Skin of body (tissue), 2 donors: Measurements from ENCODE around the gene REEP1. TPM values are rescaled to one million over a fixed set of nuclear protein-coding genes. Genes with fewer than 3 reads are reported as not detected.
"Not testable (repeated sequence)": the region's sequence is repeated elsewhere in the genome, so short reads cannot be mapped to it uniquely, and the experiment has no call there.

Source experiments
- DNase-seq: peaks from one replicate; lab custom pipeline; 2025; lab: John Stamatoyannopoulos, UW
- total RNA-seq: library from RNA; depleted of rRNA; stranded (reverse); fragments of >200 nt; gene quantifications from one replicate; pipeline ENCODE4 v1.2.3, GENCODE V29; 2014

Gene REEP1
- total RNA-seq, 1 donor from 2014 or later: 3.9 TPM

- DNase-seq: not testable (repeated sequence)
Observed at GRCh38 chr2:86244781-86245180, 92.6 kb downstream of the REEP1 start.

- DNase-seq: no peak
Observed at GRCh38 chr2:86243950-86244733, 93.3 kb downstream of the REEP1 start.

- no peak for DNase-seq
Observed at GRCh38 chr2:86243272-86243671, 94.2 kb downstream of the REEP1 start.

GRCh38 chr2:86241611-86242010, 95.8 kb downstream of the REEP1 start:
- no peak for DNase-seq

GRCh38 chr2:86240251-86240650, 97.2 kb downstream of the REEP1 start:
- no peak for DNase-seq

GRCh38 chr2:86239745-86240144, 97.7 kb downstream of the REEP1 start:
- no peak for DNase-seq

- DNase-seq: no peak
Observed at GRCh38 chr2:86239326-86239725, 98.1 kb downstream of the REEP1 start.

GRCh38 chr2:86238354-86238753, 99.1 kb downstream of the REEP1 start:
- no peak for DNase-seq

- DNase-seq: no peak
Observed at GRCh38 chr2:86237172-86237571, 100.3 kb downstream of the REEP1 start.

GRCh38 chr2:86235196-86235980, 102.0 kb downstream of the REEP1 start:
- no peak for DNase-seq

- DNase-seq: no peak
Observed at GRCh38 chr2:86234563-86235131, 102.8 kb downstream of the REEP1 start.

- no peak for DNase-seq
Observed at GRCh38 chr2:86233436-86233835, 104.0 kb downstream of the REEP1 start.

GRCh38 chr2:86232910-86233309, 104.5 kb downstream of the REEP1 start:
- no peak for DNase-seq

- no peak for DNase-seq
Observed at GRCh38 chr2:86232373-86232784, 105.0 kb downstream of the REEP1 start.

GRCh38 chr2:86231680-86232372, 105.6 kb downstream of the REEP1 start:
- no peak for DNase-seq

GRCh38 chr2:86230961-86231360, 106.5 kb downstream of the REEP1 start:
- no peak for DNase-seq

GRCh38 chr2:86229221-86229620, 108.2 kb downstream of the REEP1 start:
- no peak for DNase-seq

GRCh38 chr2:86228574-86228973, 108.9 kb downstream of the REEP1 start:
- not testable (repeated sequence) for DNase-seq

GRCh38 chr2:86227685-86228084, 109.7 kb downstream of the REEP1 start:
- no peak for DNase-seq

GRCh38 chr2:86226636-86227520, 110.5 kb downstream of the REEP1 start:
- no peak for DNase-seq

- no peak for DNase-seq
Observed at GRCh38 chr2:86226070-86226469, 111.4 kb downstream of the REEP1 start.
